Raji (cell line): ENCODE measurements around the gene FYN.

Experiments used
- POLR2A ChIP-seq: IDR thresholded peaks from 2 replicates; pipeline ENCODE4 v1.6.1; 2011; ENCODE audit warnings: low read depth, low read length, control low read depth; ENCODE audit not compliant: insufficient read depth

The FYN gene

GRCh38 chr6:111844376-111844775, 28.9 kb downstream of the FYN start:
- no peak for TF ChIP-seq POLR2A

GRCh38 chr6:111843347-111844147, 29.7 kb downstream of the FYN start:
- no peak for TF ChIP-seq POLR2A

GRCh38 chr6:111842891-111843290, 30.4 kb downstream of the FYN start:
- no peak for TF ChIP-seq POLR2A

- no peak for TF ChIP-seq POLR2A
Observed at GRCh38 chr6:111842271-111842822, 30.9 kb downstream of the FYN start.

- no peak for TF ChIP-seq POLR2A
Observed at GRCh38 chr6:111841822-111842221, 31.4 kb downstream of the FYN start.

GRCh38 chr6:111840803-111841202, 32.4 kb downstream of the FYN start:
- no peak for TF ChIP-seq POLR2A

- no peak for TF ChIP-seq POLR2A
Observed at GRCh38 chr6:111838749-111839484, 34.3 kb downstream of the FYN start.

- no peak for TF ChIP-seq POLR2A
Observed at GRCh38 chr6:111837641-111838500, 35.4 kb downstream of the FYN start.

GRCh38 chr6:111837007-111837406, 36.2 kb downstream of the FYN start:
- no peak for TF ChIP-seq POLR2A

GRCh38 chr6:111835807-111836206, 37.4 kb downstream of the FYN start:
- TF ChIP-seq POLR2A: no peak

GRCh38 chr6:111834356-111834755, 38.9 kb downstream of the FYN start:
- no peak for TF ChIP-seq POLR2A

GRCh38 chr6:111832833-111833418, 40.3 kb downstream of the FYN start:
- TF ChIP-seq POLR2A: no peak

- TF ChIP-seq POLR2A: no peak
Observed at GRCh38 chr6:111831408-111831807, 41.8 kb downstream of the FYN start.

- TF ChIP-seq POLR2A: no peak
Observed at GRCh38 chr6:111829998-111830397, 43.3 kb downstream of the FYN start.

GRCh38 chr6:111829581-111829980, 43.7 kb downstream of the FYN start:
- TF ChIP-seq POLR2A: no peak
